Omental fat pad (tissue), 4 donors: Measurements from ENCODE around the gene TC2N. TPM values are rescaled to one million over a fixed set of nuclear protein-coding genes. Genes with fewer than 3 reads are reported as not detected.

Experiments used
- ATAC-seq: fragments of 150-250 bp; one replicate; pipeline ENCODE4 v1.9.1; 2016; ENCODE audit warnings: mild to moderate bottlenecking, moderate library complexity; ENCODE audit not compliant: low FRiP score
- DNase-seq: peaks from one replicate; pipeline ENCODE4 v3.0.0-alpha.2; 2019; ENCODE audit warnings: low spot score
- CTCF ChIP-seq, 3 donors: fragments of 450-650 bp; IDR thresholded peaks; one replicate each; pipeline ENCODE4 v1.5.1; 2016 to 2017; ENCODE audit warnings: antibody characterized with exemption in 3 of 3, mild to moderate bottlenecking in 3 of 3, moderate library complexity in 2 of 3
- total RNA-seq, 4 donors: library from RNA; depleted of rRNA; stranded (reverse); fragments of >200 nt; gene quantifications; one replicate each; pipeline ENCODE4 v1.1.0, GENCODE V29; 2016

The TC2N gene
- total RNA-seq, 4 donors from 2014 or later = 26.8 to 106 (median 49.3) TPM

- no peak for TF ChIP-seq CTCF (IDR thresholded peaks at IDR 0.05)
- DNase-seq (no peak), ATAC-seq (peak; percentile 30)
These were observed 32.0 kb downstream of the TC2N start for GRCh38 chr14:91835197-91835919.

GRCh38 chr14:91834571-91834970 lies 32.8 kb downstream of the TC2N start:
- no peak for TF ChIP-seq CTCF (IDR thresholded peaks at IDR 0.05)
- no peak for ATAC-seq
- no peak for DNase-seq

GRCh38 chr14:91831337-91831736 lies 36.0 kb downstream of the TC2N start:
- ATAC-seq = no peak
- TF ChIP-seq CTCF (IDR thresholded peaks at IDR 0.05) = no peak
- DNase-seq = no peak

GRCh38 chr14:91830777-91831176 lies 36.6 kb downstream of the TC2N start:
- DNase-seq (no peak), ATAC-seq (no peak)
- TF ChIP-seq CTCF (IDR thresholded peaks at IDR 0.05) = no peak

GRCh38 chr14:91829511-91829910 lies 37.8 kb downstream of the TC2N start:
- TF ChIP-seq CTCF (IDR thresholded peaks at IDR 0.05) = no peak
- ATAC-seq = no peak
- DNase-seq = no peak

GRCh38 chr14:91827746-91828145 lies 39.6 kb downstream of the TC2N start:
- no peak for TF ChIP-seq CTCF (IDR thresholded peaks at IDR 0.05)
- DNase-seq (no peak), ATAC-seq (no peak)
